ENCODE measurements around the gene ARF1.
A peak's percentile ranks its signal among the peaks of the same experiment; 100 is the strongest.

The ARF1 gene

GRCh38 chr1:228131766-228132165 lies 49.3 kb downstream of the ARF1 start:
- DNase-seq = no peak

- DNase-seq = no peak
Observed at GRCh38 chr1:228134591-228134990, 52.1 kb downstream of the ARF1 start.

GRCh38 chr1:228136901-228137300 lies 54.4 kb downstream of the ARF1 start:
- DNase-seq = no peak

GRCh38 chr1:228139406-228139930 lies 57.0 kb downstream of the ARF1 start:
- DNase-seq = no peak

- DNase-seq = peak; percentile 100
Observed at GRCh38 chr1:228139931-228140723, 57.6 kb downstream of the ARF1 start, which contains the start of gene GUK1. Gene GUK1 (plus strand): TSS chr1:228140279. CDS start chr1:228140303, 24 bp downstream.

- no peak for DNase-seq
Observed at GRCh38 chr1:228140724-228141225, 58.3 kb downstream of the ARF1 start.

GRCh38 chr1:228141226-228142044 lies 58.9 kb downstream of the ARF1 start:
- no peak for DNase-seq

- no peak for DNase-seq
Observed at GRCh38 chr1:228142155-228142691, 59.7 kb downstream of the ARF1 start.

GRCh38 chr1:228142701-228143136 lies 60.2 kb downstream of the ARF1 start:
- DNase-seq = no peak

GRCh38 chr1:228143480-228144192 lies 61.1 kb downstream of the ARF1 start:
- no peak for DNase-seq

- DNase-seq = no peak
Observed at GRCh38 chr1:228144193-228144992, 61.9 kb downstream of the ARF1 start.

GRCh38 chr1:228144993-228145343 lies 62.5 kb downstream of the ARF1 start:
- DNase-seq = no peak

GRCh38 chr1:228145463-228146416 lies 63.2 kb downstream of the ARF1 start:
- DNase-seq = no peak

GRCh38 chr1:228146417-228147150 lies 64.1 kb downstream of the ARF1 start:
- DNase-seq = no peak

- DNase-seq = no peak
Observed at GRCh38 chr1:228147151-228147693, 64.7 kb downstream of the ARF1 start.

- DNase-seq = no peak
Observed at GRCh38 chr1:228147768-228148167, 65.3 kb downstream of the ARF1 start.

- no peak for DNase-seq
Observed at GRCh38 chr1:228148196-228148861, 65.8 kb downstream of the ARF1 start.
